GM21786 (cell line): Measurements from ENCODE around the gene RASGRF1.
A peak's percentile ranks its signal among the peaks of the same experiment; 100 is the strongest.

Source experiments
- ATAC-seq: cut with Tn5 transposase; IDR thresholded peaks from one replicate; pipeline ENCODE4 v1.9.1; 2021; ENCODE audit not compliant: unreplicated experiment

Gene RASGRF1

GRCh38 chr15:78969687-78970349 is 120.8 kb downstream of the RASGRF1 start:
- no peak for ATAC-seq

- no peak for ATAC-seq
Observed at GRCh38 chr15:78968539-78969271, 121.9 kb downstream of the RASGRF1 start.

DNA sequence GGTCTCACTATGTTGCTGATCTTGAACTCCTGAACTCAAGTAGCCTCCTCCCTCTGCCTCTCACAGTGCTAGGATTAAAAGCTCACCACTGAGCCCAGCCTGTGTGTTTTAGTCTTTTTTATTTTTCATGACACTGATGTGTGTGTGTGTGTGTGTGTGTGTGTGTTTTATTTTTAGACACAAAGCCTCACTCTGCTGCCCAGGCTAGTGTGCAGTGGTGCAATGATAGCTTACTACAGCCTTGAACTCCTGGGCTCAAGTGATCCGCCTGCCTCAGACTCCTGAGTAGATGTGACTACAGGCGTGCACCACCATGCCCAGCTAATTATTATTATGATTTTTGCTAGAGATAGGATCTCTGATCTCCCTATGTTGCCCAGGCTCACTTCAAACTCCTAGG is 122.5 kb downstream of the RASGRF1 start:
- ATAC-seq = no peak

- no peak for ATAC-seq
Observed at GRCh38 chr15:78960308-78960707, 130.3 kb downstream of the RASGRF1 start.

DNA sequence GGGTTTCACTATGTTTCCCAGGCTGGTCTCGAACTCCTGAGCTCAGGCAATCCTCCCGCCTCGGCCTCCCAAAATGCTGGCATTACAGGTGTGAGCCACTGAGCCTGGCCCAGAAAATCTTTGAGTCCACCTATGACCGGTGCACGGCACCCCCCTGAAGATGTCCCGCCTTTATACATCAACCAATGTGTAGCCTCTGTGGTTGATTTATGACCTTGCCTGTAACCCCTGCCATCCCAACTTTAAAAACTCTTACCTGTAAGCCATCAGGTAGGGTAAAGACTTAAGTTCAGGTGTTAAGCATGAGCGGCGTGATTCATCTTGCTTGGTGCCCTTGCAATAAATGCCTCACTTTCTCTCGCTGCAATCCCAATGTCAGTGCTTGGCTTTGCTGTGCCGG is 131.2 kb downstream of the RASGRF1 start:
- no peak for ATAC-seq

GRCh38 chr15:78957416-78958093 is 133.0 kb downstream of the RASGRF1 start:
- ATAC-seq = no peak

DNA sequence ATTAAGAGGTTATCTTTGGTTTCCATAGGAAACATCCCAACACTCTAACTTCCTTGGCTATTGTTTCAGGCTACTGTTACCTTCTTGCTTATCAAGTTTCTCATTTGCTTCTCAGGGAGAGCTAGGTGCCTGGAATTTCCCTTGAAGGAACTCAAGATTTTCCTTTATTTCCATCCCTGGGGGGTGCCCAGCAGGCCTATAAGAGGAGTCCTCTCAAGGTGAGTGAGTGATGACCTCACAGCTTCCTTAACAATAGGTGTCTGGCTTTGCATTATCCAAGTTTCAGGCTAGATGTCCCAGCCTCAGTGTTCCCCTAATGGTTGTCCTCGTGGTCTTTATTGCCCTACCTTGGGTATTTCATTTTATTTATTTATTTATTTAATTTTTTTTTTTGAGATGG is 133.6 kb downstream of the RASGRF1 start:
- ATAC-seq = no peak

GRCh38 chr15:78955355-78955754 is 135.2 kb downstream of the RASGRF1 start:
- ATAC-seq = no peak

DNA sequence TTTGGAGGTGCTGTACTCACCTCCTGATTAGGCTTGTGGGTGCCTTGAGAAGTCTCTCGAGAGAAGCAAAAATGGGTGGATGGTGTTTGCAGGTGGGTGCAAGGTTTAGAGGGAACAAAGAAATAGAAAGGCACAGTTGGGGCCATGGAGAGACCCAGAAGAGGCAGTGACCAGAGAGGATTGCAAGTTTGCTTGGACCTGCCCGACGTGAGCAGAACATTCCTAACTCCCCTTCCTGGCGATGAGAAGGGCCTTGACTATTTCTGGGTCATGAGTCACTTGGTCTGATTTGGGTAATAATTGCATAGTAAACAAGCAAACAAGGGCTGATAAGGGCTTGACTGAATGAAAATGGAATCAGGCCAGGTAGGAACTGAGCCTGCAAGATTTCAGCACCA is 138.7 kb downstream of the RASGRF1 start:
- ATAC-seq = no peak

DNA sequence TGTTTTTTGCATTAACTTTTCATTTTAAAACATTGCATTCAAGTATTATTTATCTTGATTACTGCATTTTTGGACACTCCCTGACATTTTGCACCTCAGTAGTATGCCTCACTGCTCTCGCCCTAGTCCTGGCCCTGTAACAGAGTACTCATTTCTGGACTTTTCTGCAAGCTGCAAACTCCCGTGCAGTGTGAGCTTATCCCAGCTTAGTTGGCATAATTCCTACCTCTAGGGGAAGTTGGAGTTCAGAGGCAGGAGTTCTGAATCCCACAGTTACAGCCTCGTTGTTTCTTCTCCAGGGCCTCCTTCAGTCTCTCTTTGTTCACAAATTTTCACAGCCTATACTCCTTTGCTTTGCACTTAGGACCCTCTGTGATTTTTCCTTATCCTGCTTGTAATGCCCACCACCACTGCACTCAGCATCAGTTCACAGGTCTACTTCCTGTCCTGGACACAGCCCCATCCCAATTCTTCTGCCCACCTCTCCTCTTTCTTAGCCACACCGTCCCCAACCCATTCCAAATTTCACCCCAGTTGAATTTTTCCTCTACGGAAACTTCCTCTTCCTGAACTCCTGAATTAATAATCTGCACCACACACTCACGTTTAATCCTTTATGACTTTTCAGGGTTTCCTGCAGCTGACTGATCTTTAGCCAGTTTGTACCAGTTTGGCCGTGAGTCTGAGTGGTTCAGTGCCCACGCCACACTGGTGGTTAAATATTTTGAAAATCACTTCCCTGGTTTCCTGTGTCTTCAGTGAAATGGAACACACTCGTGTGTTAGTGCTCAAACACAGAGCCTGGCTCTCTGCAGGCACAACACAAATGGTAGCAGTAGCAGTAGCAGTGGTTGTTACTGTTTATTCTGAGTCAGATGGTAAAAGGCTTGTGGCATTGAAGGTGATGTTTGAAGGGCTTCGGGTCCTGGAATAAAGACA is 139.4 kb downstream of the RASGRF1 start:
- no peak for ATAC-seq

DNA sequence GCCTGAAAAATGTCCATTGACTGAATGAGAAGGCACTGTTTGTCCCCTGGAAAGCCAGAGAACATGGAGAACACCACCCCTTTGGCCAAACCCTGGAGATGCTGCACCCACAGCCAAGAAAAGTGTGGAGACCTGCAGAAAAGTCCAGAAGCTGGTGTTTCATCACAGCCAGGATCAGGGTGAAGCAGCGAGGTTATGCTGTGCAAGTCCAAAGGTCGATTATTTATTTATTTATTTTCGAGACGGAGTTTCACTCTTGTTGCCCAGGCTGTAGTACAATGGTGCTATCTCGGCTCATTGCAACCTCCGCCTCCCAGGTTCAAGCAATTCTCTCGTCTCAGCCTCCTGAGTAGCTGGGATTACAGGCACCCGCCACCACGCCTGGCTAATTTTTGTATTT is 140.2 kb downstream of the RASGRF1 start:
- ATAC-seq = no peak

DNA sequence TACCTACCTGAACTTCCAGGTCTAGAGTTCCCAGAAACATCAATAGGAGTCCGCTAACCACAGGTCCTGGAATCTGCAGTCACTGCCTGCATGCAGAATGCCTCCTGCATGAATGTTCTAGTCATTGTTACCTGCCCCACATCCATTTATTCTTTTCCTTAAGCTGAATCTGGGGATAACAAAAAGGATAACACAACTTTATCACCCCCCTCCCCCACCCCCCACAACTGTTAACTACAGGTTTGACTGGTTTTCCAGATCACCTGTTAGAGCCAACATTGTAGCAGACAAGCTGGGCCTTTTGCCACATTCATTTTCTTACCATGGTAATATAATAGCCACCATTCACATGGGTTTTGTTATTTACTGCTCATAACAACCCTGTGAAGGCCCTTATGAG is 141.1 kb downstream of the RASGRF1 start:
- ATAC-seq = no peak

DNA sequence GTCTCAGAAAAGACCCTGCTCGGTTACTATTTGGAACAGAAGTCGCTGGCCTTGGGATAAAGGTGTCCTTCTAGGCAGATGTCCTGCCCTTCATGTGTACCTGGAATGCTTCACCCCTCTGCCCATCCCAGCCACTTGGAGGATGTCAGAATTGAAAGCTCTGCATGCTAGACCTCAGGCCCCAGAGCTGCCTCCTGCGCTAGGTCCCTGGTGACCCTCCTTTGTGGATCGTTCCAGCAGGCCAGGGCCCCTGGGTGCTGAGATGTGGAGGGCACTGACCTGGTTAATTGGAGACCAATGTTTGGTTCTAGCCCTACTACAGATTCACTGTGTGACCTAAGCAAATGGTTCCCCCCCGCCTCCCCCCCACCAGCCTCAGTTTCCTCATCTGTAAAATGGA is 143.1 kb downstream of the RASGRF1 start:
- ATAC-seq = no peak

DNA sequence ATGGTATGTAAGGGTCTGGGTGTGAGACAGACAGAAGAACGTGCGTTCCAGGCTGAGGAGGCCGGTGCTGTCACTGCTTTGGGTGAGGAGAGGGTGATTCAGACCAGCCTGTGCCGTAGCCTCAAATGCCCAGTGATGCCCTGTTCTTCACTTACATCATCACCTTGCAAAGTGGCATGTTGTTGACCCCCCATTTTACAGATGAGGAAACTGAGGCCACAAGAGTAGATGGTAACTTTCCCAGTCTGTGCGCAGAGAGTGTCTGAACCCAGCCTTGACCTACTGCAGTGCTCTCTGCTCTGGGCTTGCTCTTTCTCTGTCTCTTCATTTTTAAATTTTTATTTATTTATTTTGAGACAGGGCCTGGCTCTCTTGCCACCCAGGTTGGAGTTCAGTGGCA is 144.1 kb downstream of the RASGRF1 start:
- ATAC-seq = no peak

DNA sequence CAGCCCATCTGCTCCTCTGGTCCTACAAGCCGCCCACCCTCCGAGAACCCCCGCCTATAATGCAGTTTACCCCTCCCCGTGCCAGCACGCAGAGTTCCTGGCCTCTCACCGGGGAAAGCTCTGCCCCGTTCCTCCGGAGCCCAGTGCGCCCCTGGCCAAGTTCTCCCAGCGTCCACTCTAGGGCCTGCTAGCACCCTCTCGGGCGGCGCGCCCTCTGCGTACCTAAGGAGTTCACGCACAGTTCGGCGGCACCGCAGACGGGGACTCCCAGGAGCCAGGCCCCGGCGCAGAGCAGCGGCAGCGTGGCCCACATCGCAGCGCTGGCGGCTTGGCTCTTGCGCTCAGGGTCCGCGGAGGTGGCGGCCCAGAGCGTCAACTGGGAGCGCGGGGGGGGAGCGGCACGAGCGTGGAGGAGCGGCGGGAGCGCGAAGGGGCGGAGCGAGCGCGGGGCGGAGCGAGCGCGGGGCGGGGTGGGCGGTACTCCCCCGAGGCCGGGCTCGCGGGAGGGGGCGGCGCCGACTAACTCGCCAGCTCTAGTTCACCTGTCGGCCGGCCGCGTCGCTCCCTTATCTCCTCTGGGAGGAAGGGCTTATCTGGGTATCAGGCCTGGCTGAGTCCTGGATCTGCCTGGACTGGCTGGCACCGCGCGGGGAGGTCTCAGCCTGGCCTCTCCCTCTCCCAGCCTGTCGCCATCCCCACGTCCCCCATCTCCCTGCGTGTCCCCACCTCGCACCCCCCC is 145.7 kb downstream of the RASGRF1 start, which contains the start of gene CTSH:
CTSH (minus strand) TSS at position 378 of the 739 bp plus-strand sequence; CDS start at position 313, 65 bp downstream.
- ATAC-seq = peak; percentile 54

DNA sequence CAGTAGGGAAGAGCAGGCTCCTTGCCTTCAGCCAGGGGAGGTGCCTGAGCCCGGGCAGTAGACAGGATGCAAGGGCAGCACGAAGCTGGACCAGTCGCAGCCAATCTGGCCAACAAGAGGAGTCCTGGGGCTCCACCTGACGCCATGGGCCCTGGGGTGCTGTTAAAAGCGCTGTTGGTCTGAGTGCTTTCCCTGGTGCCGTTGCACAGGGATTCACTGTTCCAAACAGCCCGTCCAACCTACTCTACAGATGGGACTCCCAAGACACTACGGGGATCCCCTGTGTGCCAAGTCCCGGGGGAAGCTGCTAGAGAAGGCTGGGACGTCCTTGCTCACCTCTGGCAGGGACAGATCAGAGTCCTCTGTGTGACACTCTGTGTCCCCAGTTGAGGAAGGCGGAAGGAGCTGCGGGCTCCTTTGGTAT is 146.4 kb downstream of the RASGRF1 start:
- ATAC-seq = peak; percentile 14

DNA sequence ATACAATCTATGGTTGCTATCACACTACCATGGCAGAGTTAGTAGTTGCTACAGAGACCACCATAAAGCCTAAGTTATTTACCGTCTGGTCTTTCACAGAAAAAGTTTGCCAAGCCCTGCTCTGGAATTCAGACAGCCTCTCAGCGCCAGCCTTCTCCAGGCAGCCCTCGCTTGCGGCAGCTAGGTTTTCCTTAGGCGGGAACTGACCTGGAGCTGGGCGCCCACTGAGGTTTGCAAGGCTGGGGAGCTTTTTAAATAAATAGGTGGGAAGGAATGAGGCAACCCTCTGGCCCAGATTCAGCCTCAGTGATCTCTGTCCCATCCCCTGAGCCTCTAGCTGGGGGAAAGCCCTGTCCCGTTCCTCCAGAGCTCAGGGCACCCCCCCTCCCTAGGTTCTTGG is 146.9 kb downstream of the RASGRF1 start:
- no peak for ATAC-seq

- ATAC-seq = no peak
Observed at GRCh38 chr15:78942741-78943140, 147.8 kb downstream of the RASGRF1 start.

DNA sequence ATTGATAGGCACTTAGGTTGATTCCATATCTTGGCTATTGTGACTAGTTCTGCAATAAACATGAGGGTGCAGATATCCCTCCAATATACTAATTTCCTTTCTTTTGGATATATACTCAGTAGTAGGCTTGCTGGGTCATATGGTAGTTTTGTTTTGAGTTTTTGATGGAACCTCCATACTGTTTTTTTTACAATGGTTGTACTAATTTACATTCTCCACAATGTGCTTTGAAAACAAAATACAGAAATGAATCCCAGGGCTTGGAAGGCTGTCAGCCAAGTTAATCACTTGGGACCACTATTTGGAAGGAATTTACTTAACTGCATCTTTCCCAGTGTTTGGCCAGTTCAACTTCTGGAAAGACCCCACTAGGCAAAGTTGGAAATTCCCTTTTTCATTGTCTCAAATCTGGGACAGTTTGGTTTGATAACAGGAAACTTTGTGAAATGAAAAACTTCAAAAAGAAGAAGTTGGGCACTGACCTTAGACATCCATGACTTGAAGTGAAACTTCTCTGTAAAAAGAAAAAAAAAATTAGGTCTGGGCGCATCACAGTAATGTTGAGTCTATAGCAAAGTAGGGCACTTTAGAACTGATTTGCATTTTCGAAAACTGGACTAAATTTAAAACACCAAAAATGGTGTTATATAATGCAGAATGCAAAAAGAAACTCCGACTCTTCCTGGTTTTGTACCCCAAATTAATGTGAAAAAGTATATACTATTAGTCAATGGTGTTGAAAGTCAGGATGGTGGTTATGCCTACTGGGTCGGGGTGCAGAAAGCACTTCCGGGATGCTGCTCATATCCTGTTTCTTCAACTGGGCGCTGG is 151.7 kb downstream of the RASGRF1 start:
- peak; percentile 74 for ATAC-seq
